Measurements from ENCODE around the gene PIGZ. TPM values are rescaled to one million over a fixed set of nuclear protein-coding genes. Genes with fewer than 3 reads are reported as not detected.

PIGZ gene
- total RNA-seq, 1 donor from 2014 or later: not detected

- Histone ChIP-seq H3K4me1 (peaks cover 8% of the 10 kb centered on the region), H3K9me3 (ENCODE audit: low read depth) (no peaks in the 10 kb centered on the region), H3K79me2 (ENCODE audit: low read depth) (peaks cover 40% of the 10 kb centered on the region), H3K27ac (no peak overlapping the region), H2AFZ (replicated peaks) (no peak overlapping the region), H4K20me1 (ENCODE audit: low read depth) (peaks cover 9% of the 10 kb centered on the region), H3K4me2 (no peak overlapping the region), H3K9ac (no peak overlapping the region), H3K27me3 (no peaks in the 10 kb centered on the region), H3K36me3 (peaks cover 19% of the 10 kb centered on the region), H3F3A (ENCODE audit: low read depth) (peaks cover 39% of the 10 kb centered on the region), H3K4me3 (no peak overlapping the region)
- Mint-ChIP-seq H3K4me1 (peaks cover 15% of the 10 kb centered on the region), H3K27ac (no peak overlapping the region), H3K27me3 (ENCODE audit: insufficient read depth, low read depth) (peaks cover 3% of the 10 kb centered on the region), H3K9me3 (no peaks in the 10 kb centered on the region), H3K4me3 (no peak overlapping the region), H3K36me3 (peaks cover 18% of the 10 kb centered on the region)
- no peak for TF ChIP-seq CTCF (IDR thresholded peaks at IDR 0.05)
- TF ChIP-seq EZH2phosphoT487 (IDR thresholded peaks at IDR 0.05): no peak
- TF ChIP-seq EZH2 (IDR thresholded peaks at IDR 0.05): no peak
- DNase-seq (ENCODE audit: low spot score): no peak
Measured at GRCh38 chr3:196938124-196938523, 30.5 kb downstream of the PIGZ start.

- no peaks in the 10 kb centered on the region for H3K27me3 ChIP-seq
- H3K27ac ChIP-seq: no peak overlapping the region
- H2AFZ ChIP-seq (replicated peaks): no peak overlapping the region
- H3K9me3 Mint-ChIP-seq: no peaks in the 10 kb centered on the region
- no peak overlapping the region for H3K4me2 ChIP-seq
- H3K4me1 ChIP-seq: peaks cover 8% of the 10 kb centered on the region
- peaks cover 26% of the 10 kb centered on the region for H3K36me3 Mint-ChIP-seq
- TF ChIP-seq EZH2 (IDR thresholded peaks at IDR 0.05) (no peak), EZH2phosphoT487 (IDR thresholded peaks at IDR 0.05) (no peak), CTCF (IDR thresholded peaks at IDR 0.05) (no peak)
- no peak overlapping the region for H3K27ac Mint-ChIP-seq
- H3K9me3 ChIP-seq (ENCODE audit: low read depth): no peaks in the 10 kb centered on the region
- no peaks in the 10 kb centered on the region for H3K27me3 Mint-ChIP-seq (ENCODE audit: insufficient read depth, low read depth)
- peaks cover 19% of the 10 kb centered on the region for H3K36me3 ChIP-seq
- peaks cover 30% of the 10 kb centered on the region for H3F3A ChIP-seq (ENCODE audit: low read depth)
- H3K4me3 ChIP-seq: no peak overlapping the region
- H3K9ac ChIP-seq: no peak overlapping the region
- peaks cover 8% of the 10 kb centered on the region for H3K4me1 Mint-ChIP-seq
- DNase-seq (ENCODE audit: low spot score): no peak
- peaks cover 5% of the 10 kb centered on the region for H4K20me1 ChIP-seq (ENCODE audit: low read depth)
- peaks cover 28% of the 10 kb centered on the region for H3K79me2 ChIP-seq (ENCODE audit: low read depth)
- no peak overlapping the region for H3K4me3 Mint-ChIP-seq
Measured at GRCh38 chr3:196936288-196936687, 32.3 kb downstream of the PIGZ start.

GRCh38 chr3:196932600-196932999 lies 36.0 kb downstream of the PIGZ start:
- DNase-seq (ENCODE audit: low spot score): no peak
- no peak overlapping the region for H2AFZ ChIP-seq (replicated peaks)
- H3K4me1 ChIP-seq: no peaks in the 10 kb centered on the region
- no peak overlapping the region for H3K4me3 Mint-ChIP-seq
- H3K36me3 ChIP-seq: peaks cover 8% of the 10 kb centered on the region
- peaks cover 27% of the 10 kb centered on the region for H3F3A ChIP-seq (ENCODE audit: low read depth)
- H3K27ac Mint-ChIP-seq: no peak overlapping the region
- TF ChIP-seq EZH2 (IDR thresholded peaks at IDR 0.05) (no peak), EZH2phosphoT487 (IDR thresholded peaks at IDR 0.05) (no peak), CTCF (IDR thresholded peaks at IDR 0.05) (no peak)
- no peak overlapping the region for H3K4me2 ChIP-seq
- H3K4me3 ChIP-seq: no peak overlapping the region
- H3K79me2 ChIP-seq (ENCODE audit: low read depth): no peaks in the 10 kb centered on the region
- H4K20me1 ChIP-seq (ENCODE audit: low read depth): no peaks in the 10 kb centered on the region
- H3K9ac ChIP-seq: no peak overlapping the region
- peaks cover 27% of the 10 kb centered on the region for H3K36me3 Mint-ChIP-seq
- no peaks in the 10 kb centered on the region for H3K4me1 Mint-ChIP-seq
- no peaks in the 10 kb centered on the region for H3K27me3 Mint-ChIP-seq (ENCODE audit: insufficient read depth, low read depth)
- no peak overlapping the region for H3K27ac ChIP-seq
- no peaks in the 10 kb centered on the region for H3K9me3 ChIP-seq (ENCODE audit: low read depth)
- no peaks in the 10 kb centered on the region for H3K27me3 ChIP-seq
- H3K9me3 Mint-ChIP-seq: no peaks in the 10 kb centered on the region
